ENCODE results near the gene SRRM1.

GRCh38 chr1:24639881-24640280, 3.2 kb upstream of the SRRM1 start:
- TF ChIP-seq CTCF (conservative IDR thresholded peaks at IDR 0.05) (no peak), EZH2 (IDR thresholded peaks at IDR 0.05; ENCODE audit: low read depth) (no peak)
